B cell (primary cell): ENCODE results near the gene EPHA7. TPM values are rescaled to one million over a fixed set of nuclear protein-coding genes. Genes with fewer than 3 reads are reported as not detected.
A peak's percentile ranks its signal among the peaks of the same experiment; 100 is the strongest.

ENCODE experiments used
- ATAC-seq: fragments of 200-7000 bp; cut with Tn5 transposase; one replicate; pipeline ENCODE4 v1.10.0; 2021; ENCODE audit warnings: low read depth, mild to moderate bottlenecking, moderate number of reproducible peaks, moderate library complexity
- CTCF ChIA-PET: fragments of 350-600 bp; sonication (Branson Sonifier 250); formaldehyde crosslinking; loops from one replicate; lab custom pipeline; 2021; ENCODE audit warnings: antibody characterized with exemption, inconsistent platforms; lab: Charles Lee
- POLR2A ChIA-PET: fragments of 350-600 bp; sonication (Branson Sonifier 250); formaldehyde crosslinking; loops from one replicate; lab custom pipeline; 2021; ENCODE audit warnings: antibody characterized with exemption; lab: Charles Lee
- DNase-seq: peaks from one replicate; pipeline ENCODE4 v3.0.0; 2013
- H2AFZ ChIP-seq: 2 replicates; pipeline ENCODE4 v1.6.1; 2012; ENCODE audit warnings: mild to moderate bottlenecking, low read depth, low read length; ENCODE audit not compliant: insufficient read depth, poor library complexity, severe bottlenecking
- H3K27ac ChIP-seq, 2 donors: 1 replicate in 1 of 2; 2 replicates in 1 of 2; pipeline ENCODE4 v1.5.1; 2012 to 2013; ENCODE audit warnings: low read length in 2 of 2, mild to moderate bottlenecking in 2 of 2, moderate library complexity in 1 of 2
- H3K27me3 ChIP-seq, 4 experiments: fragments of 200-600 bp in 1 of 4; sonication (generic) in 1 of 4; replicated peaks in 1 of 4; 1 replicate in 2 of 4; 2 replicates in 2 of 4; pipeline versions ENCODE4 v1.6.1 to v1.7.0; 2013 to 2016; ENCODE audit warnings: low read length in 3 of 4, mild to moderate bottlenecking in 2 of 4, mixed read lengths in 1 of 4, moderate library complexity in 1 of 4; ENCODE audit not compliant: insufficient read depth in 4 of 4, control insufficient read depth in 3 of 4; ENCODE audit errors: control extremely low read depth in 1 of 4
- H3K36me3 ChIP-seq, 2 experiments: replicated peaks in 1 of 2; 1 replicate in 1 of 2; 2 replicates in 1 of 2; pipeline versions ENCODE4 v1.6.1 to v1.7.1; 2013; ENCODE audit warnings: low read length in 1 of 2; ENCODE audit not compliant: insufficient read depth in 2 of 2, control insufficient read depth in 1 of 2; ENCODE audit errors: control extremely low read depth in 1 of 2, extremely low read depth in 1 of 2
- H3K4me1 ChIP-seq, 2 donors: fragments of 200-600 bp in 1 of 2; sonication (generic) in 1 of 2; 1 replicate in 1 of 2; 2 replicates in 1 of 2; pipeline versions ENCODE4 v1.5.1 to v1.6.1; 2013 to 2017; ENCODE audit warnings: low read length in 2 of 2; ENCODE audit not compliant: control insufficient read depth in 2 of 2, insufficient read depth in 2 of 2
- H3K4me2 ChIP-seq: replicated peaks from 2 replicates; pipeline ENCODE3; 2012; ENCODE audit warnings: mild to moderate bottlenecking, low read depth, low read length; ENCODE audit not compliant: poor library complexity, severe bottlenecking
- H3K4me3 ChIP-seq, 5 experiments: fragments of 200-600 bp in 1 of 5; sonication (generic) in 1 of 5; 1 replicate in 3 of 5; 2 replicates in 2 of 5; pipeline versions ENCODE4 v1.5.1 to v1.7.0; 2011 to 2016; ENCODE audit warnings: low read length in 4 of 5, mild to moderate bottlenecking in 4 of 5, low read depth in 2 of 5, control low read depth in 1 of 5, moderate library complexity in 1 of 5; ENCODE audit not compliant: insufficient read depth in 1 of 5; ENCODE audit errors: control extremely low read depth in 1 of 5, extremely low read depth in 1 of 5
- H3K79me2 ChIP-seq: fragments of 200-600 bp; sonication (generic); one replicate; pipeline ENCODE4 v1.6.0; 2016; ENCODE audit warnings: low read length; ENCODE audit not compliant: control insufficient read depth, insufficient read depth
- H3K9ac ChIP-seq: fragments of 200-600 bp; sonication (generic); 2 replicates; pipeline ENCODE4 v1.6.1; 2017; ENCODE audit warnings: mild to moderate bottlenecking, low read length, moderate library complexity
- H3K9me3 ChIP-seq, 3 donors: one replicate each; pipeline versions ENCODE4 v1.6.1 to v1.7.1; 2013; ENCODE audit warnings: low read length in 2 of 3; ENCODE audit not compliant: control insufficient read depth in 2 of 3, insufficient read depth in 1 of 3; ENCODE audit errors: control extremely low read depth in 1 of 3
- H4K20me1 ChIP-seq: 2 replicates; pipeline ENCODE4 v1.6.0; 2012; ENCODE audit warnings: mild to moderate bottlenecking, low read length; ENCODE audit not compliant: insufficient read depth, control insufficient read depth, poor library complexity, severe bottlenecking
- H3K27ac Mint-ChIP-seq: one replicate; pipeline ENCODE4 v1.8.0; 2021; ENCODE audit warnings: mixed read lengths
- H3K27me3 Mint-ChIP-seq: one replicate; pipeline ENCODE4 v1.8.0; 2021; ENCODE audit warnings: mixed read lengths
- H3K4me1 Mint-ChIP-seq: one replicate; pipeline ENCODE4 v1.8.0; 2021; ENCODE audit warnings: mixed read lengths
- H3K4me3 Mint-ChIP-seq: one replicate; pipeline ENCODE4 v1.8.0; 2021; ENCODE audit warnings: mixed read lengths
- H3K9me3 Mint-ChIP-seq: one replicate; pipeline ENCODE4 v1.8.0; 2022; ENCODE audit warnings: mixed read lengths; ENCODE audit not compliant: insufficient read depth
- EZH2 ChIP-seq: IDR thresholded peaks from 2 replicates; pipeline ENCODE4 v1.6.1; 2012; ENCODE audit warnings: borderline replicate concordance, low read depth, mild to moderate bottlenecking, moderate library complexity, low read length; ENCODE audit not compliant: insufficient read depth, poor library complexity, severe bottlenecking
- WGBS: methylation state at CpG from one replicate; pipeline ENCODE4 v1.1.5; 2013; ENCODE audit warnings: missing lambda C conversion rate; ENCODE audit not compliant: insufficient coverage; 5-methylcytosine and 5-hydroxymethylcytosine counted together
- intact Hi-C: fragments of 100-400 bp; cut with micrococcal nuclease; formaldehyde crosslinking; loops from one replicate; pipeline ENCODE4 v1.10.0; 2022
- polyA minus RNA-seq: library from RNA; depleted of rRNA, polyadenylated mRNA; stranded (reverse); fragments of >200 nt; gene quantifications from 2 replicates; pipeline ENCODE4 v1.2.3, GENCODE V29; 2012
- polyA plus RNA-seq: library from polyadenylated mRNA; depleted of rRNA; stranded (reverse); fragments of >200 nt; gene quantifications from 2 replicates; pipeline ENCODE4 v1.2.3, GENCODE V29; 2012
- total RNA-seq, 2 donors: library from RNA; stranded (reverse); fragments of 120-200 nt in 1 of 2; gene quantifications; 1 replicate in 1 of 2; 2 replicates in 1 of 2; pipeline versions ENCODE4 v1.2.3 to v1.2.4, GENCODE V29; 2013 to 2022
- TF ChIP-seq, protein P1 (sequence below): fragments of 200-600 bp; IDR thresholded peaks from one replicate; pipeline ENCODE4 v1.8.0; 2022; ENCODE audit warnings: antibody characterized with exemption, mild to moderate bottlenecking

The EPHA7 gene
- total RNA-seq, result not detected in 2 replicates
- 0.05 TPM for total RNA-seq (2013)
- polyA plus RNA-seq, result not detected in 2 replicates
- not detected in 2 replicates for polyA minus RNA-seq

DNA sequence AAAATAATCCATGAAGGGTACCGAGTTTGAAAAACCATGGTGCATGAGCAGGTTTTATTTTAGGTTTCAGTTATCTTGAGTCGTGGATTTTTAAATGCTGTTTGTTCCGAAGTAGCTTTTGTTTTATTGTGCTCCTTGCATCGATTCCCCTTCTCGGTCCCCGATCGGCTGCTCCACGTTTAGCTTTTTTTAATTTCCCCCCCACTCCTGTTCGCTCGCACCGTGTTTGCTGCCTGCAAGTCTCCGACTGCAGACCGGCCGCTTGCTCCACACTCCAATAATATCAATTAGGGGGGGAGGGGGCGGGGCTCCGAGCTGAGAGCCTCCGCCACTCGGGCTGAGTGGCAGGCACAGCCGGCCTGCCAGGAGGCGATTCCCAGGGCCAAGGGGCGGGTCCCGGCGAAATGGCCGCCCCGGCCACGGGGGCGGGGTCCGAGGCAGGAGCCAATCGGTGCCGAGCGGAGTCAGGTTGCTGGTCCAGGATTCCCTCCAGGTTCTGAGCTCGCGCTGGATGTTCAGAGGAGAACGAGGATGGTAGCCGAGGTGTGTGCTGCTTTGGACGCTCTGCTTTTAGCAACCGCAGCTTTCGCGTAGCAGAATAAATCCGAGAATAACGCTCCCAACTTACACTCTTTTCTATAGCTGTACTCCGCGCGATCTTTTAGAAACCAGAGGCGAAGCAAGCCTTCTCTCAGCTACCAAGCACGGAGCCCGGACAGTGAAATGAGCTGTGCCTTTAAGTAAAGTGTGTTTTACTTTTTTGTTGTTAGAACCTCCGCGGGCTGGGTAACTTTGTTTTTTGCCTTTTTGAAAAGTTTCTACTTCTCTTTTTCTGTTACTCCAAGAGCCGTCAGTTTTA lies at the start of gene EPHA7:
Gene EPHA7 (minus strand): TSS at position 256 of the 859 bp plus-strand sequence. CDS start 218 bp downstream, at position 38.
- DNase-seq (peak; percentile 42), ATAC-seq (peak; percentile 64)
- POLR2A ChIA-PET, result no interaction called here
- Mint-ChIP-seq H3K27me3 (peaks cover 47% of the 10 kb centered on the region), H3K4me3 (peak within 1 kb of the TSS; percentile 90), H3K4me1 (peaks cover 29% of the 10 kb centered on the region), H3K9me3 (no peaks in the 10 kb centered on the region), H3K27ac (no peak within 1 kb of the TSS)
- H3K9me3 ChIP-seq, result peaks cover 0 to 17% (median 5%) of the 10 kb centered on the region in 3 donors
- peaks cover 32 to 38% of the 10 kb centered on the region in 2 donors for H3K4me1 ChIP-seq
- H3K27me3 ChIP-seq, result peaks cover 0 to 43% (median 23%) of the 10 kb centered on the region in 4 experiments
- H3K36me3 ChIP-seq, result no peaks in the 10 kb centered on the region
- H3K27ac ChIP-seq, result no peak within 1 kb of the TSS
- peak within 1 kb of the TSS; percentile 14 to 78 (median 51) for H3K4me3 ChIP-seq
- no peaks in the 10 kb centered on the region for H3K79me2 ChIP-seq
- peak within 1 kb of the TSS; percentile 55 for H3K9ac ChIP-seq
- intact Hi-C loops, result no loop called here
- CTCF ChIA-PET, result no interaction called here
- TF ChIP-seq, protein P1, sequence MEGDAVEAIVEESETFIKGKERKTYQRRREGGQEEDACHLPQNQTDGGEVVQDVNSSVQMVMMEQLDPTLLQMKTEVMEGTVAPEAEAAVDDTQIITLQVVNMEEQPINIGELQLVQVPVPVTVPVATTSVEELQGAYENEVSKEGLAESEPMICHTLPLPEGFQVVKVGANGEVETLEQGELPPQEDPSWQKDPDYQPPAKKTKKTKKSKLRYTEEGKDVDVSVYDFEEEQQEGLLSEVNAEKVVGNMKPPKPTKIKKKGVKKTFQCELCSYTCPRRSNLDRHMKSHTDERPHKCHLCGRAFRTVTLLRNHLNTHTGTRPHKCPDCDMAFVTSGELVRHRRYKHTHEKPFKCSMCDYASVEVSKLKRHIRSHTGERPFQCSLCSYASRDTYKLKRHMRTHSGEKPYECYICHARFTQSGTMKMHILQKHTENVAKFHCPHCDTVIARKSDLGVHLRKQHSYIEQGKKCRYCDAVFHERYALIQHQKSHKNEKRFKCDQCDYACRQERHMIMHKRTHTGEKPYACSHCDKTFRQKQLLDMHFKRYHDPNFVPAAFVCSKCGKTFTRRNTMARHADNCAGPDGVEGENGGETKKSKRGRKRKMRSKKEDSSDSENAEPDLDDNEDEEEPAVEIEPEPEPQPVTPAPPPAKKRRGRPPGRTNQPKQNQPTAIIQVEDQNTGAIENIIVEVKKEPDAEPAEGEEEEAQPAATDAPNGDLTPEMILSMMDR, result no peak
- TF ChIP-seq EZH2, result no peak
- 3% methylated on average over 26 of the region's 50 CpGs for WGBS
- H2AFZ ChIP-seq, result peak within 1 kb of the TSS; percentile 57
- peak within 1 kb of the TSS; percentile 77 for H3K4me2 ChIP-seq
- H4K20me1 ChIP-seq, result no peaks in the 10 kb centered on the region

- Histone ChIP-seq H3K36me3 (no peaks in the 10 kb centered on the region), H3K27me3 (no peaks in the 10 kb centered on the region), H2AFZ (no peak overlapping the region), H4K20me1 (no peaks in the 10 kb centered on the region), H3K4me3 (no peak overlapping the region), H3K9me3 (no peaks in the 10 kb centered on the region), H3K4me2 (no peak overlapping the region), H3K4me1 (no peaks in the 10 kb centered on the region), H3K27ac (no peak overlapping the region), H3K9ac (no peak overlapping the region), H3K79me2 (no peaks in the 10 kb centered on the region)
- intact Hi-C loops, result no loop called here
- Mint-ChIP-seq H3K27me3 (no peaks in the 10 kb centered on the region), H3K4me1 (no peaks in the 10 kb centered on the region), H3K9me3 (no peaks in the 10 kb centered on the region), H3K27ac (no peak overlapping the region), H3K4me3 (no peak overlapping the region)
- TF ChIP-seq EZH2, result no peak
- TF ChIP-seq, protein P1, result no peak
- ChIA-PET CTCF (no interaction called here), POLR2A (no interaction called here)
- WGBS, result no CpG with 5 or more reads among the region's 4 CpGs
- ATAC-seq (no peak), DNase-seq (no peak)
Observed at GRCh38 chr6:93468291-93468690, 48.9 kb upstream of the EPHA7 start.
